WTC11 (cell line): ENCODE results near the gene TCF12. TPM values are rescaled to one million over a fixed set of nuclear protein-coding genes. Genes with fewer than 3 reads are reported as not detected.

Experiments
- ATAC-seq: fragments of 200-7000 bp; cut with Tn5 transposase; 2 replicates; pipeline ENCODE4 v1.10.0; 2021; ENCODE audit warnings: mild to moderate bottlenecking, moderate library complexity
- CTCF ChIA-PET: fragments of 300-600 bp; sonication (Branson Sonifier 250); formaldehyde crosslinking; loops from one replicate; lab custom pipeline; 2021; ENCODE audit warnings: antibody characterized with exemption; lab: Charles Lee
- POLR2A ChIA-PET: fragments of 350-600 bp; sonication (Branson Sonifier 250); formaldehyde crosslinking; loops from one replicate; lab custom pipeline; 2021; ENCODE audit warnings: antibody characterized with exemption; lab: Charles Lee
- DNase-seq: peaks from one replicate; pipeline ENCODE4 v3.0.0; 2021; ENCODE audit warnings: low spot score
- H3K27ac Mint-ChIP-seq: 2 replicates; pipeline ENCODE4 v1.8.0; 2021; ENCODE audit warnings: mixed read lengths
- H3K27me3 Mint-ChIP-seq: 2 replicates; pipeline ENCODE4 v1.8.0; 2021; ENCODE audit warnings: low read depth, mild to moderate bottlenecking, moderate library complexity, mixed read lengths
- H3K36me3 Mint-ChIP-seq: 2 replicates; pipeline ENCODE4 v1.8.0; 2021; ENCODE audit warnings: mixed read lengths
- H3K4me1 Mint-ChIP-seq: 2 replicates; pipeline ENCODE4 v1.8.0; 2022; ENCODE audit warnings: mixed read lengths
- H3K4me3 Mint-ChIP-seq: 2 replicates; pipeline ENCODE4 v1.8.0; 2021; ENCODE audit warnings: mild to moderate bottlenecking, moderate library complexity, mixed read lengths
- H3K9me3 Mint-ChIP-seq: 2 replicates; pipeline ENCODE4 v1.8.0; 2021; ENCODE audit warnings: mixed read lengths
- ATF1 ChIP-seq: sonication (generic); formaldehyde crosslinking; IDR thresholded peaks from 2 replicates; pipeline ENCODE4 v1.8.1; 2023; ENCODE audit warnings: mild to moderate bottlenecking, moderate library complexity, missing genetic modification reagents
- E2F5 ChIP-seq: sonication (generic); formaldehyde crosslinking; IDR thresholded peaks from 2 replicates; pipeline ENCODE4 v1.8.1; 2022; ENCODE audit warnings: mild to moderate bottlenecking, moderate library complexity, missing genetic modification reagents
- EMX1 ChIP-seq: fragments of 250-450 bp; sonication (Bioruptor Pico); IDR thresholded peaks from 2 replicates; pipeline ENCODE4 v1.8.0; 2021; ENCODE audit warnings: mild to moderate bottlenecking
- ESRRA ChIP-seq: sonication (generic); formaldehyde crosslinking; IDR thresholded peaks from 2 replicates; pipeline ENCODE4 v1.8.1; 2022; ENCODE audit warnings: mild to moderate bottlenecking, missing genetic modification reagents, borderline replicate concordance
- FOXP1 ChIP-seq: sonication (generic); formaldehyde crosslinking; IDR thresholded peaks from 2 replicates; pipeline ENCODE4 v1.8.0; 2022; ENCODE audit warnings: missing genetic modification reagents, mild to moderate bottlenecking, moderate library complexity, borderline replicate concordance
- GABPB1 ChIP-seq: sonication (generic); formaldehyde crosslinking; IDR thresholded peaks from 2 replicates; pipeline ENCODE4 v1.8.1; 2023; ENCODE audit warnings: mild to moderate bottlenecking, missing genetic modification reagents
- IRF2 ChIP-seq: sonication (generic); formaldehyde crosslinking; IDR thresholded peaks from 2 replicates; pipeline ENCODE4 v1.8.0; 2022; ENCODE audit warnings: low read depth, missing genetic modification reagents, borderline replicate concordance
- JUN ChIP-seq: sonication (generic); formaldehyde crosslinking; IDR thresholded peaks from 2 replicates; pipeline ENCODE4 v1.8.0; 2023; ENCODE audit warnings: mild to moderate bottlenecking, missing genetic modification reagents
- NFE2L1 ChIP-seq: sonication (generic); formaldehyde crosslinking; IDR thresholded peaks from 2 replicates; pipeline ENCODE4 v1.8.1; 2023; ENCODE audit warnings: missing genetic modification reagents
- NR1H2 ChIP-seq: sonication (generic); formaldehyde crosslinking; IDR thresholded peaks from 2 replicates; pipeline ENCODE4 v1.9.0; 2021; ENCODE audit warnings: mild to moderate bottlenecking, moderate library complexity, missing genetic modification reagents
- NR2C2 ChIP-seq: sonication (generic); formaldehyde crosslinking; IDR thresholded peaks from 2 replicates; pipeline ENCODE4 v1.8.0; 2022; ENCODE audit warnings: mild to moderate bottlenecking, missing genetic modification reagents
- NR3C1 ChIP-seq: sonication (generic); formaldehyde crosslinking; conservative IDR thresholded peaks from 2 replicates; pipeline ENCODE4 v1.8.1; 2023; ENCODE audit warnings: low read depth, mild to moderate bottlenecking, missing genetic modification reagents
- PREB ChIP-seq: sonication (generic); formaldehyde crosslinking; IDR thresholded peaks from 2 replicates; pipeline ENCODE4 v1.8.1; 2022; ENCODE audit warnings: mild to moderate bottlenecking, missing genetic modification reagents, moderate library complexity, borderline replicate concordance
- SMAD4 ChIP-seq: sonication (generic); formaldehyde crosslinking; IDR thresholded peaks from 2 replicates; pipeline ENCODE4 v1.8.0; 2022; ENCODE audit warnings: mild to moderate bottlenecking, missing genetic modification reagents
- SP1 ChIP-seq: sonication (generic); formaldehyde crosslinking; conservative IDR thresholded peaks from 2 replicates; pipeline ENCODE4 v1.8.1; 2022; ENCODE audit warnings: missing genetic modification reagents
- ZMAT4 ChIP-seq: fragments of 250-450 bp; sonication (Bioruptor Pico); IDR thresholded peaks from 2 replicates; pipeline ENCODE4 v1.9.0; 2021; ENCODE audit warnings: mild to moderate bottlenecking
- ZNF121 ChIP-seq: sonication (generic); formaldehyde crosslinking; IDR thresholded peaks from 2 replicates; pipeline ENCODE4 v1.8.0; 2023; ENCODE audit warnings: missing genetic modification reagents
- ZNF219 ChIP-seq: sonication (generic); formaldehyde crosslinking; IDR thresholded peaks from 2 replicates; pipeline ENCODE4 v1.8.0; 2023; ENCODE audit warnings: missing genetic modification reagents, mild to moderate bottlenecking, borderline replicate concordance
- ZNF232 ChIP-seq: sonication (generic); formaldehyde crosslinking; IDR thresholded peaks from 2 replicates; pipeline ENCODE4 v1.8.0; 2022; ENCODE audit warnings: mild to moderate bottlenecking, missing genetic modification reagents
- ZNF263 ChIP-seq: sonication (generic); formaldehyde crosslinking; IDR thresholded peaks from 2 replicates; pipeline ENCODE4 v1.8.1; 2022; ENCODE audit warnings: low read depth, mild to moderate bottlenecking, moderate library complexity, missing genetic modification reagents
- ZNF317 ChIP-seq: sonication (generic); formaldehyde crosslinking; IDR thresholded peaks from 2 replicates; pipeline ENCODE4 v1.8.1; 2023; ENCODE audit warnings: low read depth, mild to moderate bottlenecking, moderate library complexity, missing genetic modification reagents, borderline replicate concordance
- ZNF416 ChIP-seq: fragments of 250-450 bp; sonication (Bioruptor Pico); IDR thresholded peaks from 2 replicates; pipeline ENCODE4 v1.9.0; 2021; ENCODE audit warnings: mild to moderate bottlenecking, inconsistent platforms
- ZNF512 ChIP-seq: sonication (generic); formaldehyde crosslinking; IDR thresholded peaks from 2 replicates; pipeline ENCODE4 v1.8.1; 2022; ENCODE audit warnings: missing genetic modification reagents, borderline replicate concordance
- total RNA-seq: library from RNA; stranded (reverse); gene quantifications from 3 replicates; pipeline ENCODE4 v1.2.3, GENCODE V29; 2021
- TF ChIP-seq, protein P1 (sequence below): sonication (generic); formaldehyde crosslinking; IDR thresholded peaks from 2 replicates; pipeline ENCODE4 v1.8.1; 2023; ENCODE audit warnings: mild to moderate bottlenecking, missing genetic modification reagents, moderate library complexity
- TF ChIP-seq, protein P2 (sequence below): fragments of 250-450 bp; sonication (Bioruptor Pico); IDR thresholded peaks from 2 replicates; pipeline ENCODE4 v1.9.0; 2021; ENCODE audit warnings: mild to moderate bottlenecking
- TF ChIP-seq, protein P3 (sequence below): fragments of 250-450 bp; sonication (Bioruptor Pico); IDR thresholded peaks from 2 replicates; pipeline ENCODE4 v1.8.0; 2021; ENCODE audit warnings: mild to moderate bottlenecking

Gene TCF12
- total RNA-seq, 1 experiment from 2014 or later: 73.2 TPM

GRCh38 chr15:56891852-56892440 is 26.5 kb upstream of the TCF12 start:
- POLR2A ChIA-PET: no interaction called here
- TF ChIP-seq PREB (CRISPR knock-in tag): no peak
- TF ChIP-seq E2F5: no peak
- TF ChIP-seq GABPB1 (CRISPR knock-in tag): no peak
- no peak for TF ChIP-seq EMX1 (CRISPR knock-in tag)
- TF ChIP-seq NR2C2 (CRISPR knock-in tag): no peak
- no peak for TF ChIP-seq SP1 (CRISPR knock-in tag)
- TF ChIP-seq FOXP1: no peak
- no peak for TF ChIP-seq ZNF416 (CRISPR knock-in tag)
- TF ChIP-seq ZNF263 (CRISPR knock-in tag): no peak
- no peak for TF ChIP-seq ZNF219 (CRISPR knock-in tag)
- no peak for TF ChIP-seq ZNF317
- TF ChIP-seq ZNF512 (CRISPR knock-in tag): no peak
- TF ChIP-seq ATF1: no peak
- TF ChIP-seq ZMAT4 (CRISPR knock-in tag): no peak
- TF ChIP-seq, protein P1, sequence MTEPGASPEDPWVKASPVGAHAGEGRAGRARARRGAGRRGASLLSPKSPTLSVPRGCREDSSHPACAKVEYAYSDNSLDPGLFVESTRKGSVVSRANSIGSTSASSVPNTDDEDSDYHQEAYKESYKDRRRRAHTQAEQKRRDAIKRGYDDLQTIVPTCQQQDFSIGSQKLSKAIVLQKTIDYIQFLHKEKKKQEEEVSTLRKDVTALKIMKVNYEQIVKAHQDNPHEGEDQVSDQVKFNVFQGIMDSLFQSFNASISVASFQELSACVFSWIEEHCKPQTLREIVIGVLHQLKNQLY: no peak
- no peak for TF ChIP-seq NR3C1 (CRISPR knock-in tag)
- no peak for TF ChIP-seq JUN (CRISPR knock-in tag)
- no peak for TF ChIP-seq ZNF232
- no peak for TF ChIP-seq SMAD4 (CRISPR knock-in tag)
- no peak for TF ChIP-seq ZNF121
- CTCF ChIA-PET: interaction anchor here (0.7 to 1.7 kb wide), 2 partner anchors 26 to 401 kb away, joined by 3 read pairs; no protein-coding TSS in a partner anchor
- Mint-ChIP-seq H3K4me3 (no peak overlapping the region), H3K27me3 (peaks cover 58% of the 10 kb centered on the region), H3K36me3 (no peaks in the 10 kb centered on the region), H3K4me1 (peaks cover 21% of the 10 kb centered on the region), H3K9me3 (peaks cover under 1% of the 10 kb centered on the region; the same call in 1 of the 2 replicates), H3K27ac (no peak overlapping the region)
- no peak for DNase-seq
- ATAC-seq: no peak

- Mint-ChIP-seq H3K27ac (no peak overlapping the region), H3K9me3 (peaks cover 3% of the 10 kb centered on the region; the same call in 1 of the 2 replicates), H3K4me3 (no peak overlapping the region), H3K4me1 (peaks cover 18% of the 10 kb centered on the region), H3K27me3 (peaks cover 60% of the 10 kb centered on the region), H3K36me3 (no peaks in the 10 kb centered on the region)
- POLR2A ChIA-PET: no interaction called here
- no peak for DNase-seq
- CTCF ChIA-PET: interaction anchor here (0.7 to 1.7 kb wide), 2 partner anchors 25 to 402 kb away, joined by 3 read pairs; no protein-coding TSS in a partner anchor
- no peak for ATAC-seq
- no peak for TF ChIP-seq NR1H2 (CRISPR knock-in tag)
- no peak for TF ChIP-seq NFE2L1 (CRISPR knock-in tag)
- no peak for TF ChIP-seq ESRRA (CRISPR knock-in tag)
- no peak for TF ChIP-seq SMAD4 (CRISPR knock-in tag)
- no peak for TF ChIP-seq EMX1 (CRISPR knock-in tag)
- TF ChIP-seq, protein P2, sequence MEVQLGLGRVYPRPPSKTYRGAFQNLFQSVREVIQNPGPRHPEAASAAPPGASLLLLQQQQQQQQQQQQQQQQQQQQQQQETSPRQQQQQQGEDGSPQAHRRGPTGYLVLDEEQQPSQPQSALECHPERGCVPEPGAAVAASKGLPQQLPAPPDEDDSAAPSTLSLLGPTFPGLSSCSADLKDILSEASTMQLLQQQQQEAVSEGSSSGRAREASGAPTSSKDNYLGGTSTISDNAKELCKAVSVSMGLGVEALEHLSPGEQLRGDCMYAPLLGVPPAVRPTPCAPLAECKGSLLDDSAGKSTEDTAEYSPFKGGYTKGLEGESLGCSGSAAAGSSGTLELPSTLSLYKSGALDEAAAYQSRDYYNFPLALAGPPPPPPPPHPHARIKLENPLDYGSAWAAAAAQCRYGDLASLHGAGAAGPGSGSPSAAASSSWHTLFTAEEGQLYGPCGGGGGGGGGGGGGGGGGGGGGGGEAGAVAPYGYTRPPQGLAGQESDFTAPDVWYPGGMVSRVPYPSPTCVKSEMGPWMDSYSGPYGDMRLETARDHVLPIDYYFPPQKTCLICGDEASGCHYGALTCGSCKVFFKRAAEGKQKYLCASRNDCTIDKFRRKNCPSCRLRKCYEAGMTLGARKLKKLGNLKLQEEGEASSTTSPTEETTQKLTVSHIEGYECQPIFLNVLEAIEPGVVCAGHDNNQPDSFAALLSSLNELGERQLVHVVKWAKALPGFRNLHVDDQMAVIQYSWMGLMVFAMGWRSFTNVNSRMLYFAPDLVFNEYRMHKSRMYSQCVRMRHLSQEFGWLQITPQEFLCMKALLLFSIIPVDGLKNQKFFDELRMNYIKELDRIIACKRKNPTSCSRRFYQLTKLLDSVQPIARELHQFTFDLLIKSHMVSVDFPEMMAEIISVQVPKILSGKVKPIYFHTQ (CRISPR knock-in tag): no peak
- no peak for TF ChIP-seq IRF2 (CRISPR knock-in tag)
- TF ChIP-seq JUN (CRISPR knock-in tag): no peak
- TF ChIP-seq, protein P3, sequence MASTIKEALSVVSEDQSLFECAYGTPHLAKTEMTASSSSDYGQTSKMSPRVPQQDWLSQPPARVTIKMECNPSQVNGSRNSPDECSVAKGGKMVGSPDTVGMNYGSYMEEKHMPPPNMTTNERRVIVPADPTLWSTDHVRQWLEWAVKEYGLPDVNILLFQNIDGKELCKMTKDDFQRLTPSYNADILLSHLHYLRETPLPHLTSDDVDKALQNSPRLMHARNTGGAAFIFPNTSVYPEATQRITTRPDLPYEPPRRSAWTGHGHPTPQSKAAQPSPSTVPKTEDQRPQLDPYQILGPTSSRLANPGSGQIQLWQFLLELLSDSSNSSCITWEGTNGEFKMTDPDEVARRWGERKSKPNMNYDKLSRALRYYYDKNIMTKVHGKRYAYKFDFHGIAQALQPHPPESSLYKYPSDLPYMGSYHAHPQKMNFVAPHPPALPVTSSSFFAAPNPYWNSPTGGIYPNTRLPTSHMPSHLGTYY (CRISPR knock-in tag): no peak
Observed at GRCh38 chr15:56892659-56893363, 25.6 kb upstream of the TCF12 start.
